Keratinocyte (primary cell): Measurements from ENCODE around the gene CTCF. TPM values are rescaled to one million over a fixed set of nuclear protein-coding genes. Genes with fewer than 3 reads are reported as not detected.

Experiments
- DNase-seq: peaks from one replicate; pipeline ENCODE4 v3.0.0-alpha.2; 2011; ENCODE audit warnings: low read depth, missing footprints, low spot score
- FAIRE-seq: peaks from 2 replicates; lab custom pipeline; 2011; peaks lifted over from hg19 to GRCh38; lab: Jason Lieb, UNC
- H2AFZ ChIP-seq: 2 replicates; pipeline ENCODE4 v1.6.0; 2012; ENCODE audit warnings: low read length, control low read depth, inconsistent platforms; ENCODE audit not compliant: control insufficient read depth
- H3K27ac ChIP-seq: 2 replicates; pipeline ENCODE4 v1.5.1; 2011; ENCODE audit warnings: low read length; ENCODE audit not compliant: control insufficient read depth, insufficient read depth
- H3K27me3 ChIP-seq: 3 replicates; pipeline ENCODE4 v1.6.0; 2011; ENCODE audit warnings: low read length; ENCODE audit not compliant: control insufficient read depth, insufficient read depth; ENCODE audit errors: extremely low read depth
- H3K36me3 ChIP-seq, 2 experiments: 2 replicates in 1 of 2; 3 replicates in 1 of 2; pipeline ENCODE4 v1.5.1; 2011; ENCODE audit warnings: low read length in 2 of 2, mild to moderate bottlenecking in 1 of 2; ENCODE audit not compliant: control insufficient read depth in 2 of 2, insufficient read depth in 2 of 2; ENCODE audit errors: extremely low read depth in 1 of 2
- H3K4me1 ChIP-seq: 3 replicates; pipeline ENCODE4 v1.5.1; 2011; ENCODE audit warnings: low read length; ENCODE audit not compliant: control insufficient read depth, insufficient read depth; ENCODE audit errors: extremely low read depth
- H3K4me2 ChIP-seq: 3 replicates; pipeline ENCODE4 v1.6.0; 2011; ENCODE audit warnings: low read depth, low read length; ENCODE audit not compliant: control insufficient read depth, insufficient read depth; ENCODE audit errors: extremely low read depth
- H3K4me3 ChIP-seq, 3 experiments: fragments of 200-600 bp in 1 of 3; sonication (generic) in 1 of 3; 2 replicates in 2 of 3; 3 replicates in 1 of 3; pipeline ENCODE4 v1.5.1; 2011 to 2016; ENCODE audit warnings: low read length in 3 of 3, mild to moderate bottlenecking in 3 of 3, control low read depth in 2 of 3, inconsistent platforms in 1 of 3, low read depth in 1 of 3, mixed read lengths in 1 of 3, mixed run types in 1 of 3, moderate library complexity in 1 of 3; ENCODE audit not compliant: control insufficient read depth in 2 of 3, insufficient read depth in 2 of 3; ENCODE audit errors: extremely low read depth in 1 of 3
- H3K79me2 ChIP-seq: 2 replicates; pipeline ENCODE4 v1.6.0; 2012; ENCODE audit warnings: low read length; ENCODE audit not compliant: control insufficient read depth, insufficient read depth
- H3K9ac ChIP-seq: 3 replicates; pipeline ENCODE4 v1.6.0; 2011; ENCODE audit warnings: low read length; ENCODE audit not compliant: control insufficient read depth, insufficient read depth; ENCODE audit errors: extremely low read depth
- H3K9me1 ChIP-seq: 3 replicates; pipeline ENCODE4 v1.6.0; 2011; ENCODE audit warnings: low read length; ENCODE audit not compliant: control insufficient read depth, insufficient read depth; ENCODE audit errors: extremely low read depth
- H3K9me3 ChIP-seq: 2 replicates; pipeline ENCODE4 v1.5.1; 2012; ENCODE audit warnings: low read depth, low read length; ENCODE audit not compliant: control insufficient read depth
- H4K20me1 ChIP-seq: 3 replicates; pipeline ENCODE4 v1.6.0; 2011; ENCODE audit warnings: low read length; ENCODE audit not compliant: control insufficient read depth, insufficient read depth; ENCODE audit errors: extremely low read depth
- EZH2 ChIP-seq: IDR thresholded peaks from one replicate; pipeline ENCODE4 v1.6.1; 2012; ENCODE audit warnings: inconsistent platforms, mild to moderate bottlenecking, low read length, moderate library complexity
- dilution Hi-C: fragments of 300-500 bp; cut with MboI; formaldehyde crosslinking; loops from one replicate; pipeline ENCODE4 v1.7.0; 2020; ENCODE audit warnings: low sequenced_read_pairs; ENCODE audit not compliant: extremely low pct_ligation_motif_present
- polyA plus RNA-seq, 5 experiments: library from polyadenylated mRNA; depleted of rRNA in 3 of 5; stranded (reverse) in 3 of 5; stranded (forward) in 1 of 5; unstranded in 1 of 5; fragments of >200 nt; gene quantifications; 1 replicate in 1 of 5; 2 replicates in 3 of 5; 3 replicates in 1 of 5; pipeline versions ENCODE4 v1.2.1 to v1.2.3, GENCODE V29; 2011 to 2012; ENCODE audit warnings: missing spikeins in 2 of 5, low read depth in 1 of 5, low replicate concordance in 1 of 5
- TF ChIP-seq, protein P1 (sequence below), 3 experiments: IDR thresholded peaks in 1 of 3; conservative IDR thresholded peaks in 1 of 3; optimal IDR thresholded peaks in 1 of 3; 2 replicates in 2 of 3; 3 replicates in 1 of 3; pipeline versions ENCODE3 to v1.5.1; 2011; ENCODE audit warnings: low read length in 3 of 3, mild to moderate bottlenecking in 3 of 3, moderate library complexity in 2 of 3, control low read depth in 1 of 3, inconsistent platforms in 1 of 3; ENCODE audit not compliant: insufficient read depth in 2 of 3; ENCODE audit errors: extremely low read depth in 1 of 3

The CTCF gene
- polyA plus RNA-seq, 1 donor (not counting 4 experiments of a cell fraction or from before 2014, with no cell fraction given): 21.4 TPM

DNA sequence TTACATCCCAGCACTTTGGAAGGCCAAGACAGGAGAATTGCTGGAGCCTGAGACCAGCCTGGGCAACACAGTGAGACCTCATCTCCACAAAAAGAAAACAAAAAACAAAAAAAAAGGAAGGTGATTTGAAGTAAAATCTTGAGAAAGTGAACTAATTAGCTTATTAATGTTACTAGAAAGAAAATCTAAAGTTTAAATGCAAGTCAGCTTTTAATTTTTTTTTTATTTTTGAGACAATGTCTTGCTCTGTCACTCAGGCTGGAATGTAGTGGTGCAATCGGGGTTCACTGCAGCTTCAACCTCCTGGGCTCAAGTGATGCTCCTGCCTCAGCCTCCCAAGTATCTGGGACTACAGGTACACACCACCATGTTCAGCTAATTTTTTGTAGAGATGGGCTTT, 3.5 kb upstream of the CTCF start:
- Histone ChIP-seq H2AFZ (no peak overlapping the region), H3K27me3 (no peaks in the 10 kb centered on the region), H3K36me3 (no peaks in the 10 kb centered on the region), H3K9me1 (no peaks in the 10 kb centered on the region), H3K9me3 (no peaks in the 10 kb centered on the region), H3K4me3 (no peak overlapping the region), H4K20me1 (no peaks in the 10 kb centered on the region), H3K27ac (no peak overlapping the region), H3K79me2 (peaks cover 9% of the 10 kb centered on the region), H3K9ac (no peak overlapping the region), H3K4me2 (no peak overlapping the region), H3K4me1 (peaks cover 23% of the 10 kb centered on the region)
- no peak for DNase-seq
- TF ChIP-seq, protein P1, sequence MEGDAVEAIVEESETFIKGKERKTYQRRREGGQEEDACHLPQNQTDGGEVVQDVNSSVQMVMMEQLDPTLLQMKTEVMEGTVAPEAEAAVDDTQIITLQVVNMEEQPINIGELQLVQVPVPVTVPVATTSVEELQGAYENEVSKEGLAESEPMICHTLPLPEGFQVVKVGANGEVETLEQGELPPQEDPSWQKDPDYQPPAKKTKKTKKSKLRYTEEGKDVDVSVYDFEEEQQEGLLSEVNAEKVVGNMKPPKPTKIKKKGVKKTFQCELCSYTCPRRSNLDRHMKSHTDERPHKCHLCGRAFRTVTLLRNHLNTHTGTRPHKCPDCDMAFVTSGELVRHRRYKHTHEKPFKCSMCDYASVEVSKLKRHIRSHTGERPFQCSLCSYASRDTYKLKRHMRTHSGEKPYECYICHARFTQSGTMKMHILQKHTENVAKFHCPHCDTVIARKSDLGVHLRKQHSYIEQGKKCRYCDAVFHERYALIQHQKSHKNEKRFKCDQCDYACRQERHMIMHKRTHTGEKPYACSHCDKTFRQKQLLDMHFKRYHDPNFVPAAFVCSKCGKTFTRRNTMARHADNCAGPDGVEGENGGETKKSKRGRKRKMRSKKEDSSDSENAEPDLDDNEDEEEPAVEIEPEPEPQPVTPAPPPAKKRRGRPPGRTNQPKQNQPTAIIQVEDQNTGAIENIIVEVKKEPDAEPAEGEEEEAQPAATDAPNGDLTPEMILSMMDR (optimal IDR thresholded peaks at IDR 0.05 in 1 of 3, IDR thresholded peaks at IDR 0.05 in 1 of 3, conservative IDR thresholded peaks at IDR 0.05 in 1 of 3; ENCODE audit: extremely low read depth in 1 of 3, insufficient read depth in 2 of 3, low read length in 3 of 3): no peak
- TF ChIP-seq EZH2: no peak
- FAIRE-seq: no peak
- dilution Hi-C loops: no loop called here

DNA sequence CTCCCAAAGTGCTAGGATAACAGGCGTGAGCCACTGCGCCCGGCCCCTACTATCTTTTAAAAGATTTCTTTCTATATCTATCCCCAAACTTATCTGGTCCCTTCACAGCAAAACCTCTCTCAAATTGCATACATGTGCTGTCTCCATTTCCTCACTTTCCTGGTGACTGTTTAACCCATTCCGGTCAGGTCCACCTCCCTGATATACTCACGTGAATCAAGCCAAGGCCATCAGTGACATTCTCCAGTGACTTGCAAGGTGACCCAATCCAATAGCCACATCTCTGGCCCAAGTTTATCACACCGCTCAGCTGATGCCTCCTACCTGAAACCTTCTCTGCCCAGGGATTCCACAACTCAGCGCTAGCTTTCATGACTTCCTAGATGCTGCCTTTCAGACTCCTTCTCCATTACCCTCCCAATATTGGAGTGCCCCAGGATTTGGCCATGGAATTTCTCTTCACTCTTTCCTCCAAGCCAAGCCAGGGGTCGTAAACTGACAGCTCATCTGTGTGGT, 1.4 kb upstream of the CTCF start:
- no peak for TF ChIP-seq EZH2
- TF ChIP-seq, protein P1 (optimal IDR thresholded peaks at IDR 0.05 in 1 of 3, IDR thresholded peaks at IDR 0.05 in 1 of 3, conservative IDR thresholded peaks at IDR 0.05 in 1 of 3; ENCODE audit: extremely low read depth in 1 of 3, insufficient read depth in 2 of 3, low read length in 3 of 3): no peak
- no peaks in the 10 kb centered on the region for H3K27me3 ChIP-seq
- H3K9me3 ChIP-seq: no peaks in the 10 kb centered on the region
- H3K4me1 ChIP-seq: peaks cover 28% of the 10 kb centered on the region
- no peak overlapping the region for H3K27ac ChIP-seq
- H4K20me1 ChIP-seq: no peaks in the 10 kb centered on the region
- no peak overlapping the region for H2AFZ ChIP-seq
- peak overlapping the region in 2 of 3 experiments; percentile 68 to 81 for H3K4me3 ChIP-seq
- no peak for FAIRE-seq
- H3K9me1 ChIP-seq: no peaks in the 10 kb centered on the region
- peak overlapping the region; percentile 72 for H3K9ac ChIP-seq
- dilution Hi-C loops: no loop called here
- H3K4me2 ChIP-seq: peak overlapping the region; percentile 99
- DNase-seq: no peak
- peaks cover 29% of the 10 kb centered on the region for H3K79me2 ChIP-seq
- no peaks in the 10 kb centered on the region for H3K36me3 ChIP-seq
